HEK293 (cell line): Measurements from ENCODE around the gene CEP83.

Source experiments
- BCL11B ChIP-seq: fragments of 450-650 bp; formaldehyde crosslinking; IDR thresholded peaks from 2 replicates; pipeline ENCODE4 v1.5.1; 2016; ENCODE audit warnings: low read depth, missing biosample characterization, missing genetic modification characterization
- KLF17 ChIP-seq: fragments of 450-650 bp; formaldehyde crosslinking; IDR thresholded peaks from 2 replicates; pipeline ENCODE4 v1.5.1; 2016; ENCODE audit warnings: missing biosample characterization, missing genetic modification characterization
- REPIN1 ChIP-seq: fragments of 450-650 bp; formaldehyde crosslinking; IDR thresholded peaks from 2 replicates; pipeline ENCODE4 v1.5.1; 2017; ENCODE audit warnings: missing biosample characterization, missing genetic modification characterization, low read depth
- SP2 ChIP-seq: fragments of 450-650 bp; formaldehyde crosslinking; IDR thresholded peaks from 2 replicates; pipeline ENCODE4 v1.5.1; 2016; ENCODE audit warnings: missing biosample characterization, missing genetic modification characterization
- SP7 ChIP-seq: fragments of 450-650 bp; formaldehyde crosslinking; IDR thresholded peaks from 2 replicates; pipeline ENCODE4 v1.5.1; 2016; ENCODE audit warnings: missing biosample characterization, missing genetic modification characterization
- YY1 ChIP-seq: fragments of 450-650 bp; formaldehyde crosslinking; IDR thresholded peaks from 2 replicates; pipeline ENCODE4 v1.5.1; 2018; ENCODE audit warnings: missing biosample characterization, missing genetic modification characterization
- YY2 ChIP-seq: fragments of 450-650 bp; formaldehyde crosslinking; IDR thresholded peaks from 2 replicates; pipeline ENCODE4 v1.5.1; 2016; ENCODE audit warnings: missing biosample characterization, missing genetic modification characterization
- ZBTB48 ChIP-seq: fragments of 450-650 bp; formaldehyde crosslinking; IDR thresholded peaks from 2 replicates; pipeline ENCODE4 v1.5.1; 2016; ENCODE audit warnings: missing biosample characterization, missing genetic modification characterization
- ZBTB49 ChIP-seq: fragments of 450-650 bp; formaldehyde crosslinking; IDR thresholded peaks from 2 replicates; pipeline ENCODE4 v1.5.1; 2016; ENCODE audit warnings: missing biosample characterization, missing genetic modification characterization, low read depth
- ZBTB7A ChIP-seq: fragments of 450-650 bp; formaldehyde crosslinking; IDR thresholded peaks from 2 replicates; pipeline ENCODE4 v1.5.1; 2016; ENCODE audit warnings: low read depth, missing biosample characterization, missing genetic modification characterization
- ZFHX2 ChIP-seq: fragments of 450-650 bp; formaldehyde crosslinking; conservative IDR thresholded peaks from 2 replicates; pipeline ENCODE4 v1.5.1; 2016; ENCODE audit warnings: missing biosample characterization, missing genetic modification characterization
- ZIC2 ChIP-seq: fragments of 450-650 bp; formaldehyde crosslinking; IDR thresholded peaks from 2 replicates; pipeline ENCODE4 v1.5.1; 2016; ENCODE audit warnings: missing biosample characterization, missing genetic modification characterization
- ZNF112 ChIP-seq: fragments of 450-650 bp; formaldehyde crosslinking; IDR thresholded peaks from 2 replicates; pipeline ENCODE4 v1.5.0; 2017; ENCODE audit warnings: missing biosample characterization, missing genetic modification characterization
- ZNF140 ChIP-seq: fragments of 450-650 bp; formaldehyde crosslinking; IDR thresholded peaks from 2 replicates; pipeline ENCODE4 v1.5.1; 2016; ENCODE audit warnings: missing biosample characterization, missing genetic modification characterization
- ZNF202 ChIP-seq: fragments of 450-650 bp; formaldehyde crosslinking; IDR thresholded peaks from 2 replicates; pipeline ENCODE4 v1.5.1; 2016; ENCODE audit warnings: missing biosample characterization, missing genetic modification characterization, borderline replicate concordance
- ZNF292 ChIP-seq: fragments of 450-650 bp; formaldehyde crosslinking; IDR thresholded peaks from 2 replicates; pipeline ENCODE4 v1.5.1; 2016; ENCODE audit warnings: low read depth, missing biosample characterization, missing genetic modification characterization, borderline replicate concordance
- ZNF341 ChIP-seq: fragments of 450-650 bp; formaldehyde crosslinking; IDR thresholded peaks from 2 replicates; pipeline ENCODE4; 2016; ENCODE audit warnings: low read depth, missing biosample characterization, missing genetic modification characterization
- ZNF37A ChIP-seq: fragments of 450-650 bp; IDR thresholded peaks from 2 replicates; pipeline ENCODE4 v1.5.1; 2018; ENCODE audit warnings: missing biosample characterization, missing genetic modification characterization
- ZNF529 ChIP-seq: fragments of 450-650 bp; formaldehyde crosslinking; IDR thresholded peaks from 2 replicates; pipeline ENCODE4 v1.5.1; 2017; ENCODE audit warnings: missing genetic modification characterization, missing biosample characterization; ENCODE audit not compliant: insufficient replicate concordance
- ZNF549 ChIP-seq: fragments of 450-650 bp; IDR thresholded peaks from 2 replicates; pipeline ENCODE4 v1.5.1; 2018; ENCODE audit warnings: missing biosample characterization, missing genetic modification characterization, mild to moderate bottlenecking, inconsistent platforms, moderate library complexity
- ZNF624 ChIP-seq: fragments of 450-650 bp; formaldehyde crosslinking; IDR thresholded peaks from 2 replicates; pipeline ENCODE4 v1.5.1; 2017; ENCODE audit warnings: missing biosample characterization, missing genetic modification characterization
- ZNF768 ChIP-seq: fragments of 450-650 bp; formaldehyde crosslinking; IDR thresholded peaks from 2 replicates; pipeline ENCODE4 v1.5.1; 2018; ENCODE audit warnings: missing biosample characterization, mild to moderate bottlenecking, missing genetic modification characterization
- ZSCAN16 ChIP-seq: fragments of 450-650 bp; formaldehyde crosslinking; IDR thresholded peaks from 2 replicates; pipeline ENCODE4 v1.5.1; 2016; ENCODE audit warnings: missing biosample characterization, missing genetic modification characterization
- ZSCAN5A ChIP-seq: fragments of 450-650 bp; formaldehyde crosslinking; IDR thresholded peaks from 2 replicates; pipeline ENCODE4 v1.5.1; 2016; ENCODE audit warnings: missing biosample characterization, missing genetic modification characterization
- ZXDB ChIP-seq: fragments of 450-650 bp; formaldehyde crosslinking; IDR thresholded peaks from 2 replicates; pipeline ENCODE4 v1.5.1; 2016; ENCODE audit warnings: missing biosample characterization, missing genetic modification characterization
- TF ChIP-seq, protein P1 (sequence below): fragments of 450-650 bp; formaldehyde crosslinking; IDR thresholded peaks from 2 replicates; pipeline ENCODE4 v1.5.1; 2016; ENCODE audit warnings: missing biosample characterization, missing genetic modification characterization
- TF ChIP-seq, protein P2 (sequence below): fragments of 450-650 bp; IDR thresholded peaks from 2 replicates; pipeline ENCODE4 v1.5.1; 2018; ENCODE audit warnings: missing biosample characterization, missing genetic modification characterization
- TF ChIP-seq, protein P3 (sequence below): fragments of 450-650 bp; formaldehyde crosslinking; IDR thresholded peaks from 2 replicates; pipeline ENCODE4 v1.5.1; 2016; ENCODE audit warnings: missing biosample characterization, missing genetic modification characterization

CEP83 gene

GRCh38 chr12:94459728-94460615 lies at the start of gene CEP83 (continued):
- TF ChIP-seq ZBTB7A (tag by site-specific recombination) (no peak; the same call in 1 of the 2 replicates), ZNF112 (no peak), ZNF529 (tag by site-specific recombination) (no peak), ZNF624 (tag by site-specific recombination) (no peak), ZNF341 (no peak; the same call in 1 of the 2 replicates), ZSCAN5A (tag by site-specific recombination) (no peak), ZIC2 (tag by site-specific recombination) (no peak), ZNF202 (tag by site-specific recombination) (no peak; the same call in 1 of the 2 replicates), ZNF549 (tag by site-specific recombination) (no peak), BCL11B (no peak), ZNF768 (tag by site-specific recombination) (no peak), YY2 (no peak), REPIN1 (tag by site-specific recombination) (no peak), ZFHX2 (tag by site-specific recombination) (peak; percentile 95), SP7 (tag by site-specific recombination) (peak; percentile 72), ZNF37A (tag by site-specific recombination) (no peak), SP2 (tag by site-specific recombination) (peak; percentile 93), ZBTB48 (tag by site-specific recombination) (peak; percentile 81; the same call in 1 of the 2 replicates), YY1 (0 out of 2 replicates have a peak, but pooled peaks have one; percentile 45), ZBTB49 (tag by site-specific recombination) (no peak), ZNF140 (tag by site-specific recombination) (no peak), ZXDB (tag by site-specific recombination) (peak; percentile 83), ZSCAN16 (tag by site-specific recombination) (0 out of 2 replicates have a peak, but pooled peaks have one; percentile 7), KLF17 (peak; percentile 56), ZNF292 (tag by site-specific recombination) (no peak)
- TF ChIP-seq, protein P1, sequence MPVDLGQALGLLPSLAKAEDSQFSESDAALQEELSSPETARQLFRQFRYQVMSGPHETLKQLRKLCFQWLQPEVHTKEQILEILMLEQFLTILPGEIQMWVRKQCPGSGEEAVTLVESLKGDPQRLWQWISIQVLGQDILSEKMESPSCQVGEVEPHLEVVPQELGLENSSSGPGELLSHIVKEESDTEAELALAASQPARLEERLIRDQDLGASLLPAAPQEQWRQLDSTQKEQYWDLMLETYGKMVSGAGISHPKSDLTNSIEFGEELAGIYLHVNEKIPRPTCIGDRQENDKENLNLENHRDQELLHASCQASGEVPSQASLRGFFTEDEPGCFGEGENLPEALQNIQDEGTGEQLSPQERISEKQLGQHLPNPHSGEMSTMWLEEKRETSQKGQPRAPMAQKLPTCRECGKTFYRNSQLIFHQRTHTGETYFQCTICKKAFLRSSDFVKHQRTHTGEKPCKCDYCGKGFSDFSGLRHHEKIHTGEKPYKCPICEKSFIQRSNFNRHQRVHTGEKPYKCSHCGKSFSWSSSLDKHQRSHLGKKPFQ (tag by site-specific recombination), result no peak
- TF ChIP-seq, protein P2, sequence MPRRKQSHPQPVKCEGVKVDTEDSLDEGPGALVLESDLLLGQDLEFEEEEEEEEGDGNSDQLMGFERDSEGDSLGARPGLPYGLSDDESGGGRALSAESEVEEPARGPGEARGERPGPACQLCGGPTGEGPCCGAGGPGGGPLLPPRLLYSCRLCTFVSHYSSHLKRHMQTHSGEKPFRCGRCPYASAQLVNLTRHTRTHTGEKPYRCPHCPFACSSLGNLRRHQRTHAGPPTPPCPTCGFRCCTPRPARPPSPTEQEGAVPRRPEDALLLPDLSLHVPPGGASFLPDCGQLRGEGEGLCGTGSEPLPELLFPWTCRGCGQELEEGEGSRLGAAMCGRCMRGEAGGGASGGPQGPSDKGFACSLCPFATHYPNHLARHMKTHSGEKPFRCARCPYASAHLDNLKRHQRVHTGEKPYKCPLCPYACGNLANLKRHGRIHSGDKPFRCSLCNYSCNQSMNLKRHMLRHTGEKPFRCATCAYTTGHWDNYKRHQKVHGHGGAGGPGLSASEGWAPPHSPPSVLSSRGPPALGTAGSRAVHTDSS (tag by site-specific recombination), result no peak
- TF ChIP-seq, protein P3, sequence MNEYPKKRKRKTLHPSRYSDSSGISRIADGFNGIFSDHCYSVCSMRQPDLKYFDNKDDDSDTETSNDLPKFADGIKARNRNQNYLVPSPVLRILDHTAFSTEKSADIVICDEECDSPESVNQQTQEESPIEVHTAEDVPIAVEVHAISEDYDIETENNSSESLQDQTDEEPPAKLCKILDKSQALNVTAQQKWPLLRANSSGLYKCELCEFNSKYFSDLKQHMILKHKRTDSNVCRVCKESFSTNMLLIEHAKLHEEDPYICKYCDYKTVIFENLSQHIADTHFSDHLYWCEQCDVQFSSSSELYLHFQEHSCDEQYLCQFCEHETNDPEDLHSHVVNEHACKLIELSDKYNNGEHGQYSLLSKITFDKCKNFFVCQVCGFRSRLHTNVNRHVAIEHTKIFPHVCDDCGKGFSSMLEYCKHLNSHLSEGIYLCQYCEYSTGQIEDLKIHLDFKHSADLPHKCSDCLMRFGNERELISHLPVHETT, result no peak
